HG03378 (cell line): ENCODE measurements around the gene NR2C2.

Experiments used
- ATAC-seq: cut with Tn5 transposase; IDR thresholded peaks from one replicate; pipeline ENCODE4 v1.9.1; 2021; ENCODE audit warnings: mild to moderate bottlenecking, moderate library complexity; ENCODE audit not compliant: unreplicated experiment

Gene NR2C2

GRCh38 chr3:15096046-15096445 is 148.7 kb downstream of the NR2C2 start:
- no peak for ATAC-seq

- no peak for ATAC-seq
These were observed 150.5 kb downstream of the NR2C2 start for GRCh38 chr3:15097891-15098290.
